GM12873 (cell line): ENCODE results near the gene THSD4.

Experiments
- TF ChIP-seq, protein P1 (sequence below): IDR thresholded peaks from 2 replicates; pipeline ENCODE4 v1.5.1; 2012; ENCODE audit warnings: low read depth, mild to moderate bottlenecking, moderate library complexity, low read length, control low read depth; ENCODE audit not compliant: insufficient read depth; ENCODE audit errors: missing control alignments

Gene THSD4

DNA sequence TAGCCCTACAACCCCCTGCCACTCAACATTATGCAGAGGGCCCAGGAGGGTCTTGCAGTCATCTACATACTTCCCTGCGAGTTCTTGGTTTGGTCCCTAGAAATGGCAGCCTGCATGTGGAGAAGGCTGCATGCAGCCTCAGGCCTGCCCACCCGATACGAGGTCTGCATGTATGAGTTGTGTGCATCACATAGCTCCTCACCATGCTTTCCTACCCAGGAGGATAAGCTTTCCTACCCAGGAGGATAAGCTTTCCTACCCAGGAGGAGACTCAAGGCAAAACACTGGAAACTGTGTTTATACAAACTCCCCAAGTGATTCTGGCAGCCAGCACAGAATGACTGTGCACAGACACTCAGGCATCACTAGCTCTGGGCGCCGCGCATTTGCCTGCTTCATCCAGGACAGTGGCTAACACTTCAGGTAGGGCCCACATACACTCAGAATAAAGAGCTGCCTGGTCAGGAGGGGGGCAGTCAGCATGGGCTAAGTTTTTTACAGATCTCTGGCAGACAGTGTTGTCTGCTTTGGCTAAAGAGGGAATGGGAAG is 187.7 kb downstream of the THSD4 start:
- TF ChIP-seq, protein P1, sequence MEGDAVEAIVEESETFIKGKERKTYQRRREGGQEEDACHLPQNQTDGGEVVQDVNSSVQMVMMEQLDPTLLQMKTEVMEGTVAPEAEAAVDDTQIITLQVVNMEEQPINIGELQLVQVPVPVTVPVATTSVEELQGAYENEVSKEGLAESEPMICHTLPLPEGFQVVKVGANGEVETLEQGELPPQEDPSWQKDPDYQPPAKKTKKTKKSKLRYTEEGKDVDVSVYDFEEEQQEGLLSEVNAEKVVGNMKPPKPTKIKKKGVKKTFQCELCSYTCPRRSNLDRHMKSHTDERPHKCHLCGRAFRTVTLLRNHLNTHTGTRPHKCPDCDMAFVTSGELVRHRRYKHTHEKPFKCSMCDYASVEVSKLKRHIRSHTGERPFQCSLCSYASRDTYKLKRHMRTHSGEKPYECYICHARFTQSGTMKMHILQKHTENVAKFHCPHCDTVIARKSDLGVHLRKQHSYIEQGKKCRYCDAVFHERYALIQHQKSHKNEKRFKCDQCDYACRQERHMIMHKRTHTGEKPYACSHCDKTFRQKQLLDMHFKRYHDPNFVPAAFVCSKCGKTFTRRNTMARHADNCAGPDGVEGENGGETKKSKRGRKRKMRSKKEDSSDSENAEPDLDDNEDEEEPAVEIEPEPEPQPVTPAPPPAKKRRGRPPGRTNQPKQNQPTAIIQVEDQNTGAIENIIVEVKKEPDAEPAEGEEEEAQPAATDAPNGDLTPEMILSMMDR: no peak

DNA sequence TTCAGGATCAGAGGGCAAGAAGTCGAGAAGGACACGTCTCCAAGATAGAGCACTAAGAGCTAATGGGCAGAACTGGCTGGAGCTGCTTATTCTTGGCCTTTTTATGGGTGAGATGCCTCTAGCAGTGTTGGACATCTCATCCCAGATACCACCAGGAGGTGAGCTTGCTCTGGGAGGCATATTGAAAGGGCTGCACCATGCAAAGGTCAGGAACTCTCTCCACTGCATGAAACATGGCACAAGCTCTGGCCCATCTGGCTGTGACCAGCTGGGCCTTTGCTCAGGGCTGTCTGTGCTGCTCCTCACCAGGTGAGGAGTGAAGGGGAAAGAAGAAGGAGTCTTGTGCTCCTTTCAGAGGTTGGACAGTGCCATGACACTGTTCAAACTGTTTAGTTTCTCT is 188.7 kb downstream of the THSD4 start:
- TF ChIP-seq, protein P1: no peak

GRCh38 chr15:71304681-71305080 is 189.4 kb downstream of the THSD4 start:
- TF ChIP-seq, protein P1: no peak

GRCh38 chr15:71306538-71306937 is 191.3 kb downstream of the THSD4 start:
- TF ChIP-seq, protein P1: no peak

GRCh38 chr15:71312194-71312708 is 197.0 kb downstream of the THSD4 start:
- TF ChIP-seq, protein P1: no peak

DNA sequence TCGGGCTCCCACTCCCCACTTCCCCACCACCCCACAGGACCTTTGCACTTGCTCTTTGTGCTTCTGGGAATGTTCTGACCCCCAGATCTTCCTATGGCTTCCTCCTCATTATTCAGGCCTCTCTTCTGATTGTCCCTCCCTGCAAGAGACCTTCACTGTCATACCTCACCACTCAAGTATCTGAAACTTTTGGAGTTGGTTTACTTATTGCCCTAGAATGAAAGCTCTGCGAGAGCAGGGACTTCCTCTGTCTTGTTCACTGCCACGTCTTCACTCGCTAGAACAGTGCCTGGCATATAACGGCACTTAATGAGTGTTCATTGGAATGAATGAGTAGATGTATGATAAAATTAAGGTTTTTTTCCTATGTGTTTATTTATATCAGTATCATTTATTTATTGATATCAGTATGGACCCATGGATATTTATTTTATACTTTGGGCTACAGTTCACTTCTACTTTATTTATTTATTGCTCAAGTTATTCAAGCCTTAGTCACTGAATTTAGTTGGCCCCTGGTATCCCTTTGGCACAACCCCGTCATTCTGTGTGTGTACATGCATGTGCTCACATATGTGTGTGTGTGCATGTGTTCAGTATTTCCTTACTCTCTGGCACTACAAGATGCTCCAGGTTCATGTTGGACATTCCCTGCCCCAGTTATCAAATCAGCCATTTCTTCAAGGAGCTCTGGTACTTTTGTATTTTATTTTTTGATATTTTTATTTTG is 197.6 kb downstream of the THSD4 start:
- TF ChIP-seq, protein P1: no peak

- TF ChIP-seq, protein P1: no peak
These were observed 198.5 kb downstream of the THSD4 start for GRCh38 chr15:71313806-71314205.
